HG03565 (cell line): ENCODE measurements around the gene SYK.
"Not testable (repeated sequence)": the region's sequence is repeated elsewhere in the genome, so short reads cannot be mapped to it uniquely, and the experiment has no call there.

Experiments used
- ATAC-seq: cut with Tn5 transposase; IDR thresholded peaks from one replicate; pipeline ENCODE4 v1.9.1; 2021; ENCODE audit warnings: mild to moderate bottlenecking, moderate library complexity; ENCODE audit not compliant: unreplicated experiment

Gene SYK

DNA sequence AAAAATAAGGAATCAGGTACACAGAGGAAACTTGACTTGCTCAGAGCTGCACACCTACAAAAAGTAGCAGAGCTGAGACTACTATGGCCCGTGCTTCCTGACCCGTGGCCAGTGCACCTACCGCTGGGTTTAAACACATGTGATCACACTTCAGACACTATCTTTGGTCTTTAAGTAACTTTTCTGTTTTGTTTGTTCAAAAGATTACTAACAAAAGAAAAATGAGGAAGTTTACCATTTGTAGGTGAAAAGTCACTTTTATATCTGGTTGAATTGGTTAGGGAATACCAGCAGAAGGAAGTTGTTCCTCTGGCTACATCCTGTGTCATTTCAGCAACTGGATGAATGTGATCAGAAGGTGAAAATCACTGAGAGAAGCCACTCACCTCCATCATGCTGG, 6.5 kb upstream of the SYK start:
- no peak for ATAC-seq

DNA sequence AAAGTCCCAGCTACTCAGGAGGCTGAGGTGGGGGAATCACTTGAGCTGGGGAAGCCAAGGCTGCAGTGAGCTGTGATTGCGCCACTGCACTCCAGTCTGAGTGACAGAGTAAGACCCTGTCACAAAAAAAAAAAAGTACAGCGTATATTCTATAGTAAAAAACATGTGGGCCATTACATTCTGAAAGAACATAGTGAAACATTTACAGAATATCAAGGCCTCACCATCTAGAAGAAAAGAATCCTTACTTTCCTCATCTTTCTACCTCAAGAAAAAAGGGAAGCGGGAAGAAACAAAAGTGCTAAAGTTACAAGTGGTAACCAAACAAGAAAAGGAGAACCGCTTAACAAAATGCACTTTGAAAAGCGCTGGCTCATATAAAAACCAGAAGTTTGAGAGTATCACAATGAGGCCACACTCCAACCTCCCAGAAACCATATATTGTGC, 5.7 kb upstream of the SYK start:
- ATAC-seq = no peak

- ATAC-seq = no peak
These were observed 2.3 kb upstream of the SYK start for GRCh38 chr9:90799271-90799852.

DNA sequence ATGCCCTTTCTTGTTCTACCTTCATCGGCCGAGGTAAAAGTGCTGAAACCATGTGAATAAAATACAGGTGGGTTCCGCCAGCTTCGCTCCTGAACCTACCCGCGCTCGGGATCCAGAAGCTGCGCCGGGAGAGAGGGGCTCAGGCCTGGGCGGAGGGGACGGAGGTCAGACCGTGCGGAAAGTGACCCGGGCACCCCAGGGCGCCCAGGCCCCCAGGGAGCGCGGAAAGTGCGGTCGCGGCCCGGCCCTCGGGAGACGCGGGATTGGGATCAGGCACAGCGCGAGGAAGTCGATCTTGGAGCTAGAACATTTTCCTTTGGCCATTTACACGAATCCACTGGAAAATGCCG, 329 bp downstream of the SYK start:
- ATAC-seq = no peak

- no peak for ATAC-seq
These were observed 867 bp downstream of the SYK start for GRCh38 chr9:90802386-90802985.

GRCh38 chr9:90803860-90804593, 2.4 kb downstream of the SYK start:
- no peak for ATAC-seq

GRCh38 chr9:90805006-90805996, 3.7 kb downstream of the SYK start:
- ATAC-seq = no peak

GRCh38 chr9:90807006-90807405, 5.4 kb downstream of the SYK start:
- no peak for ATAC-seq

DNA sequence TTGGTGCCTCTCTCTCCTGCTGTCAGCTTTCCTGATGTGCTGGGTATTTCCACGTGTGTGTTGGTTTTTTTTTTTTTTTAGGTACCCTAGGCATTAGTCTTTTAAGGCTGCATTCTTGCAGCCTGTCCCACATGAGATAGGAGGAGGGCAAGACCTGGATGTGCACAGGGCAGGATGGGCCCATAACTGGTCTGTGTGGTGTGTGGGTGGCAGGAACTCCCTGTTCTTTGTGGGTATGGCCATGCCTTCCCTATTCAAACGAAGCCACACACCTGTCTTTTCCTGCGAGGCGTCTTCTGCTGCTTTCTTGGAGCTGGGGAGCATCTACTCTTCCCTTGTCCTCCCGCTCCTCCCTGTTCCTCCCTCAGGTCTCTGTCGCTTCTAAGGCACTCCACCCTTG, 6.8 kb downstream of the SYK start:
- ATAC-seq = no peak

- no peak for ATAC-seq
These were observed 7.5 kb downstream of the SYK start for GRCh38 chr9:90808890-90809685.

GRCh38 chr9:90810691-90811090, 9.1 kb downstream of the SYK start:
- no peak for ATAC-seq

GRCh38 chr9:90813046-90813445, 11.4 kb downstream of the SYK start:
- no peak for ATAC-seq

GRCh38 chr9:90813523-90813922, 11.9 kb downstream of the SYK start:
- no peak for ATAC-seq

DNA sequence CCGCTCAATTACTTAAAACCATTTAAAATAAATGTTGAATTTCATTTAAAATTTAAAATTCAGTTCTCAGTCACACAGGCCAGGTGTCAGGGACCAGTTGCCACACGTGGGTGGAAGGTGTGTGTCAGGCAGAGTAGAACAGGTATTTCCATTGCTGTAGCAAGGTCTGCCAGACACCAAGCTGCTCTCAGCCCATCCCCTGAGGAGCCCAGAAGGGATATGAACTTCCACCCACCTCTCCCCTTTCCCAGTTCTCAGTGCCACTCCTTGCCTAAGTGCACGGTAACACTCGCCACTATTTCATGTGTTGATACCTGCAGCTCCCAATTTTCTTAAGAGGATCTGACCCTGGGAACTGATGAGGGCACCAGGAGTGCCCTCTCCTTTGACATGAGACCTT, 12.7 kb downstream of the SYK start:
- ATAC-seq = no peak

GRCh38 chr9:90815183-90815943, 13.7 kb downstream of the SYK start:
- no peak for ATAC-seq

GRCh38 chr9:90815944-90816357, 14.3 kb downstream of the SYK start:
- ATAC-seq = no peak

DNA sequence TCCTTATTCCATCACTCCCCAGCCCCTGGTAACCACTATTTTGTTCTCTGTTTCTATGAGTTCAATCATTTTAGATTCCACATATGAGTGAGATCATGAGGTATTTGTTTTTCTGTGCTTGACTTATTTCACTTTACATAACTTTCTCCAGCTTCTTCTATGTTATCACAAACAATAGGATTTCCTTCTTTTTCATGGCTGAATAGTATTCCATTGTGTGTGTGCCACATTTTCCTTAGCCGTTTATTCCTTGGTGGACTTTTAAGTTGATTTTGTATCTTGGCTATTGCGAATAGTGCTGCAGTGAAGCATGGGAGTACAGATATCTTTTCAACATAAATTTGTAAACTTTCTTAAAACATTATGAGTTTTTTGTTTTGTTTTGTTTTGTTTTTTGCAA, 15.1 kb downstream of the SYK start:
- no peak for ATAC-seq

- no peak for ATAC-seq
These were observed 16.7 kb downstream of the SYK start for GRCh38 chr9:90818279-90818678.

- ATAC-seq = not testable (repeated sequence)
These were observed 18.8 kb downstream of the SYK start for GRCh38 chr9:90820406-90820805.

- not testable (repeated sequence) for ATAC-seq
These were observed 19.6 kb downstream of the SYK start for GRCh38 chr9:90821236-90821635.
